Measurements from ENCODE around the gene USP2.

USP2 gene

GRCh38 chr11:119305556-119306372, 75.7 kb downstream of the USP2 start:
- Histone ChIP-seq H3K27ac (no peak overlapping the region), H3K9me3 (no peaks in the 10 kb centered on the region), H3K36me3 (peaks cover 99% of the 10 kb centered on the region), H3K4me3 (ENCODE audit: low read depth in 1 of 2, low read length in 1 of 2) (no peak overlapping the region), H3K27me3 (no peaks in the 10 kb centered on the region), H3K4me1 (ENCODE audit: control insufficient read depth in 1 of 2, insufficient read depth in 1 of 2, low read depth in 1 of 2, low read length in 1 of 2) (no peaks in the 10 kb centered on the region)
- no peak for TF ChIP-seq CTCF (IDR thresholded peaks at IDR 0.05)
